Stomach (tissue), 4 donors: ENCODE results near the gene SLC12A7.

ENCODE experiments used
- CTCF ChIP-seq, 7 experiments: fragments of 450-650 bp in 4 of 7; fragments of 200-600 bp in 3 of 7; sonication (generic) in 3 of 7; IDR thresholded peaks; one replicate each; pipeline ENCODE4 v1.5.1; 2016 to 2019; ENCODE audit warnings: antibody characterized with exemption in 7 of 7, control low read depth in 2 of 7, mild to moderate bottlenecking in 1 of 7
- EP300 ChIP-seq: sonication (generic); formaldehyde crosslinking; IDR thresholded peaks from one replicate; pipeline ENCODE4 v1.6.1; 2017; ENCODE audit warnings: antibody characterized with exemption
- POLR2A ChIP-seq, 4 donors: fragments of 450-650 bp; IDR thresholded peaks; one replicate each; pipeline ENCODE4 v1.6.1; 2016; ENCODE audit warnings: antibody characterized with exemption in 4 of 4, control low read depth in 2 of 4, mild to moderate bottlenecking in 1 of 4, moderate library complexity in 1 of 4
- POLR2AphosphoS5 ChIP-seq, 3 donors: sonication (generic); formaldehyde crosslinking; IDR thresholded peaks; one replicate each; pipeline ENCODE4 v1.6.1; 2016; ENCODE audit warnings: antibody characterized with exemption in 3 of 3

GRCh38 chr5:1076406-1076805 is 35.5 kb downstream of the SLC12A7 start:
- no peak for TF ChIP-seq POLR2AphosphoS5 (IDR thresholded peaks at IDR 0.05)
- TF ChIP-seq CTCF (IDR thresholded peaks at IDR 0.05) = no peak
- no peak for TF ChIP-seq EP300
- no peak for TF ChIP-seq POLR2A (IDR thresholded peaks at IDR 0.05)
